NOMO-1 treated with DMSO at 0.1 percent for 48 hours (cell line): ENCODE results near the gene SLC43A1.
"Not testable (repeated sequence)": the region's sequence is repeated elsewhere in the genome, so short reads cannot be mapped to it uniquely, and the experiment has no call there.

Experiments
- DNase-seq: peaks from one replicate; lab custom pipeline; 2025; ENCODE audit not compliant: unreplicated experiment; lab: John Stamatoyannopoulos, UW

The SLC43A1 gene

GRCh38 chr11:57515332-57516060 is at the start of gene SLC43A1:
TSS of gene SLC43A1 (minus strand) at chr11:57515702. CDS start at chr11:57514111, 1,591 bp downstream.
- DNase-seq, result no peak

- no peak for DNase-seq
These were observed 47.1 kb upstream of the SLC43A1 start for GRCh38 chr11:57562596-57562995.

GRCh38 chr11:57560146-57560545 is 44.6 kb upstream of the SLC43A1 start:
- DNase-seq, result no peak

- DNase-seq, result no peak
These were observed 40.5 kb upstream of the SLC43A1 start for GRCh38 chr11:57556041-57556440.

- no peak for DNase-seq
These were observed 39.9 kb upstream of the SLC43A1 start for GRCh38 chr11:57555393-57555792.

- DNase-seq, result no peak
These were observed 37.0 kb upstream of the SLC43A1 start for GRCh38 chr11:57552479-57552878.

GRCh38 chr11:57551941-57552340 is 36.4 kb upstream of the SLC43A1 start:
- no peak for DNase-seq

- no peak for DNase-seq
These were observed 34.5 kb upstream of the SLC43A1 start for GRCh38 chr11:57549983-57550382.

GRCh38 chr11:57547854-57548377 is 32.4 kb upstream of the SLC43A1 start:
- DNase-seq, result peak; percentile 6

GRCh38 chr11:57546869-57547475 is 31.5 kb upstream of the SLC43A1 start:
- no peak for DNase-seq

GRCh38 chr11:57546451-57546850 is 30.9 kb upstream of the SLC43A1 start:
- DNase-seq, result no peak

GRCh38 chr11:57545883-57546282 is 30.4 kb upstream of the SLC43A1 start:
- DNase-seq, result no peak

GRCh38 chr11:57544566-57544965 is 29.1 kb upstream of the SLC43A1 start:
- no peak for DNase-seq

GRCh38 chr11:57543593-57543992 is 28.1 kb upstream of the SLC43A1 start:
- no peak for DNase-seq

- DNase-seq, result no peak
These were observed 27.1 kb upstream of the SLC43A1 start for GRCh38 chr11:57542582-57542981.

GRCh38 chr11:57541169-57541568 is 25.7 kb upstream of the SLC43A1 start:
- no peak for DNase-seq

GRCh38 chr11:57539342-57539741 is 23.8 kb upstream of the SLC43A1 start:
- DNase-seq, result no peak

GRCh38 chr11:57536947-57537619 is 21.6 kb upstream of the SLC43A1 start, which contains the start of gene SMTNL1:
TSS of gene SMTNL1 (plus strand) at chr11:57537595. CDS start at chr11:57542643, 5,048 bp downstream.
- DNase-seq, result no peak

GRCh38 chr11:57534449-57534848 is 18.9 kb upstream of the SLC43A1 start:
- not testable (repeated sequence) for DNase-seq

GRCh38 chr11:57530596-57531507 is 15.3 kb upstream of the SLC43A1 start, which contains the start of gene TIMM10:
TSS of gene TIMM10 (minus strand) at chr11:57530754. CDS start at chr11:57530189, 565 bp downstream.
- DNase-seq, result peak; percentile 99

GRCh38 chr11:57530215-57530595 is 14.7 kb upstream of the SLC43A1 start:
- DNase-seq, result no peak
